GM18498 (cell line): Measurements from ENCODE around the gene MAML3.

Experiments used
- ATAC-seq: cut with Tn5 transposase; IDR thresholded peaks from one replicate; pipeline ENCODE4 v1.9.1; 2021; ENCODE audit warnings: mild to moderate bottlenecking, moderate library complexity; ENCODE audit not compliant: unreplicated experiment

The MAML3 gene

GRCh38 chr4:139672732-139673131 lies 481.3 kb downstream of the MAML3 start:
- no peak for ATAC-seq

GRCh38 chr4:139672215-139672614 lies 481.8 kb downstream of the MAML3 start:
- no peak for ATAC-seq

- ATAC-seq, result no peak
Observed at GRCh38 chr4:139670775-139671174, 483.2 kb downstream of the MAML3 start.

- no peak for ATAC-seq
Observed at GRCh38 chr4:139669890-139670289, 484.1 kb downstream of the MAML3 start.

- no peak for ATAC-seq
Observed at GRCh38 chr4:139669335-139669734, 484.6 kb downstream of the MAML3 start.

GRCh38 chr4:139668658-139669201 lies 485.3 kb downstream of the MAML3 start:
- no peak for ATAC-seq

- ATAC-seq, result no peak
Observed at GRCh38 chr4:139668036-139668435, 485.9 kb downstream of the MAML3 start.
